Measurements from ENCODE around the gene ZNF497. TPM values are rescaled to one million over a fixed set of nuclear protein-coding genes. Genes with fewer than 3 reads are reported as not detected.

ZNF497 gene
- total and polyA plus RNA-seq, 12 donors = 0.14 to 0.73 (median 0.30) TPM; not detected in 1

DNA sequence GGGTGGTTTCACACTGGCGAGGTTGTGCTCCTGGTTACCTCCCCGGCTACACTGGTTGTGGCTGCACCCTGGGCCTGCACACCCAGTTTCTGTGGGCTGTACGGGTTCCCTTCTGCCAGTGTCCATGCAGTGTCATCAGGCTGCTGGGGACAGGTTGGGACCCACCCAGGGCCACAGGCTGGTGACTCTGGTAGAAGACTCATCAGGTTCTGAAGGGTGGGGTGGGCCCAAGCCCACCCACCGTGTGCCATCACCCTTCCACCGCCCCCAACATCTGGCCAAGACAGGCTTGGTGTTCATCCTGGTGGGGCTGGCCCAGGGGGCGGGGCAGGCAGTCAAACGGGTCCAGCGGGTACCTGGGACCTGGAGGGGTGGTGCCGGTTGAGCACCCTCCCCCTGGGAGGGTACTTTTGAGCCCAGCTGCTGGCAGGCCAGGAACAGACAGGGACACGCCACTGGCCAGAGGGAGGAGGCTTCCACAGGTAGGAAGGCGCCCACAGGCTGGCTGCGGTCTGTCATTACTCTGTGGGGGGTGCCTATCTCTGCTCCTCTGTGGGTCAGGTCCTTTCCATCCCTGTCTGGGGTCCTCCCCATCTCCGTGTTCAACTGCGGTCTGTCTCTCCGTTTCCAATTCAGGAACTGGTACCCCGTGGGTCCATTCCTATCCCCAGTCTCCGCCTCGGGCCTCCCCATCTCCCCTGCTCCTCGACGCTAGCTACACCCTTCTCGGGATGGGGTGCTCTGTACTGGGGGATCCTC is 32.8 kb upstream of the ZNF497 start, which contains the start of gene RNF225:
RNF225 (plus strand) TSS at position 437 of the 759 bp plus-strand sequence. CDS start 434 bp downstream, outside the sequence.
- peak within 1 kb of the TSS in 2 of 10 donors; percentile 10 to 51 for H3K4me3 ChIP-seq
- peaks cover 2 to 18% (median 6%) of the 10 kb centered on the region in 9 donors for H3K4me1 ChIP-seq
- intact Hi-C loops (cut with DNase I) = no loop called here
- no peaks in the 10 kb centered on the region for H3K9me3 ChIP-seq
- WGBS, 2 donors = 34 to 39% methylated on average over 21 of the region's 21 CpGs
- TF ChIP-seq, protein P1, sequence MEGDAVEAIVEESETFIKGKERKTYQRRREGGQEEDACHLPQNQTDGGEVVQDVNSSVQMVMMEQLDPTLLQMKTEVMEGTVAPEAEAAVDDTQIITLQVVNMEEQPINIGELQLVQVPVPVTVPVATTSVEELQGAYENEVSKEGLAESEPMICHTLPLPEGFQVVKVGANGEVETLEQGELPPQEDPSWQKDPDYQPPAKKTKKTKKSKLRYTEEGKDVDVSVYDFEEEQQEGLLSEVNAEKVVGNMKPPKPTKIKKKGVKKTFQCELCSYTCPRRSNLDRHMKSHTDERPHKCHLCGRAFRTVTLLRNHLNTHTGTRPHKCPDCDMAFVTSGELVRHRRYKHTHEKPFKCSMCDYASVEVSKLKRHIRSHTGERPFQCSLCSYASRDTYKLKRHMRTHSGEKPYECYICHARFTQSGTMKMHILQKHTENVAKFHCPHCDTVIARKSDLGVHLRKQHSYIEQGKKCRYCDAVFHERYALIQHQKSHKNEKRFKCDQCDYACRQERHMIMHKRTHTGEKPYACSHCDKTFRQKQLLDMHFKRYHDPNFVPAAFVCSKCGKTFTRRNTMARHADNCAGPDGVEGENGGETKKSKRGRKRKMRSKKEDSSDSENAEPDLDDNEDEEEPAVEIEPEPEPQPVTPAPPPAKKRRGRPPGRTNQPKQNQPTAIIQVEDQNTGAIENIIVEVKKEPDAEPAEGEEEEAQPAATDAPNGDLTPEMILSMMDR (IDR thresholded peaks at IDR 0.05) = no peak
- ATAC-seq = peak in 5 of 8 donors; percentile 5 to 32 (median 18)
- peaks cover 0 to 51% (median 38%) of the 10 kb centered on the region in 9 donors for H3K36me3 ChIP-seq
- peaks cover 0 to 31% (median 23%) of the 10 kb centered on the region in 7 donors for H3K27me3 ChIP-seq
- DNase-seq = no peak
- H3K27ac ChIP-seq = peak within 1 kb of the TSS in 1 of 10 donors; percentile 52

DNA sequence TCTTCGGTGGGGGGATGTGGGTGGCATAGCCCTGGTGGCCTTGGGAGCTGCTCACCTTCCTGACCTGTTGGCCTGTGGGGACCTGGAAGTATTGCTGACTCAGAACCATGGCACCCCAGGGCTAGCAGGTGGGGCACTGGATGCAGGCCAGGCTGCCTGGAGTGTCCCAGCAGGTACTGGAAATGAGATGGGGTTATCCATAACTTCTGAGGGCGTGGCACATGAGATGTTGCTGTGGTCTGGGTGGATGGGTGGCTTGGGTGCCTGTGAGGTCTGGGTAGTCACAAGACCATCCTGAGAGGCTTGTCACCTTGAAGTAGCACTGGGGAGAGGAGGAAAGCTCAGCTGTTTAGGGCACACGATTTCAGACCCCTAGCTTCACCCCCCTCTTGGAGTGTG is 32.3 kb upstream of the ZNF497 start:
- H3K27me3 ChIP-seq = peaks cover 0 to 31% (median 23%) of the 10 kb centered on the region in 7 donors
- no peaks in the 10 kb centered on the region for H3K9me3 ChIP-seq
- H3K4me3 ChIP-seq = no peak overlapping the region
- ATAC-seq (peak in 2 of 8 donors; percentile 3 to 6), DNase-seq (no peak)
- TF ChIP-seq, protein P1 (IDR thresholded peaks at IDR 0.05) = no peak
- H3K27ac ChIP-seq = no peak overlapping the region
- H3K36me3 ChIP-seq = peaks cover 0 to 56% (median 42%) of the 10 kb centered on the region in 9 donors
- 67 to 70% methylated on average over 3 of the region's 3 CpGs for WGBS, 2 donors
- peaks cover 0 to 19% (median 4%) of the 10 kb centered on the region in 9 donors for H3K4me1 ChIP-seq
- intact Hi-C loops (cut with DNase I) = no loop called here

DNA sequence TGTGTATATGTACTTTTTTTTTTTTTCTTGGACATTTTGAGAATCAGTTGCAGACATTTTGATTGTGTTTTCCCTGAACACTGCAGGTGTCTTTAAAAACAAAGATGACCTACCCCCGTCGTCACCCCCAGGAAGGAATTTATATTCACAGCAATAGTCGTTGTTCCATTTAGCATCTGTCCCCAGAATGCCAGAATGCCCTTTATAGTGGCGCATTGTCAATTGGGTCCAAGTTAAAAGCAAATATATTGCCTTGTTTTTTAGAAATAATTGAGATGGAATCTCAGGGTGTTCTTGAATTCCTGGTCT is 31.1 kb upstream of the ZNF497 start:
- ATAC-seq = no peak
- Histone ChIP-seq H3K4me1 (peaks cover 0 to 26% (median 5%) of the 10 kb centered on the region in 9 donors), H3K27me3 (peaks cover 0 to 31% (median 23%) of the 10 kb centered on the region in 7 donors), H3K4me3 (no peak overlapping the region), H3K9me3 (no peaks in the 10 kb centered on the region), H3K36me3 (peaks cover 0 to 68% (median 42%) of the 10 kb centered on the region in 9 donors), H3K27ac (no peak overlapping the region)
- no peak for DNase-seq
- TF ChIP-seq, protein P1 (IDR thresholded peaks at IDR 0.05) = no peak
- intact Hi-C loops (cut with DNase I) = no loop called here
- 87 to 88% methylated on average over 4 of the region's 4 CpGs for WGBS, 2 donors

DNA sequence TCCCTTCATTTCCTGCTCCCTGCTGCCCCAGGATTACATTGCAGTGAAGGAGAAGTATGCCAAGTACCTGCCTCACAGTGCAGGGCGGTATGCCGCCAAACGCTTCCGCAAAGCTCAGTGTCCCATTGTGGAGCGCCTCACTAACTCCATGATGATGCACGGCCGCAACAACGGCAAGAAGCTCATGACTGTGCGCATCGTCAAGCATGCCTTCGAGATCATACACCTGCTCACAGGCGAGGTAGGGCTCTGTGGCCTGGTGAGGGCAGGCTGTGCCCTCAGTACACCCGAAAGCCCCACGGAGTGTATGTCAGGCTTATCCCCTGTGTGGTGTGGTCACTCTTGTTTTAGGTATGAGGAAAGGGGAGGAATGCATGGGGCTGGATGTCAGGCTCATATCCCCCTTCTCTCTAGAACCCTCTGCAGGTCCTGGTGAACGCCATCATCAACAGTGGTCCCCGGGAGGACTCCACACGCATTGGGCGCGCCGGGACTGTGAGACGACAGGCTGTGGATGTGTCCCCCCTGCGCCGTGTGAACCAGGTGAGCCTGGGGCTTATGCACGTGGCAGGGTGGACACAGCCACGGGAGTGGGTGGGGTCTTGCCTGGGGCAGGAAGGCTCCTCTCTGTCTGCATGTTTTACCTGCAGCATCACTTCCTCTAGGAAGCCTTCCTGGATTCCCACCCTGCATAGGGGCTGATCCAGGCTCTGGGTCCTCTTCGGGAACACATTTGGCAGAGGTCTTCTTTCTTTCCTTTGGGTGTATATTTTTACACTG is 30.6 kb upstream of the ZNF497 start:
- no peak overlapping the region for H3K4me3 ChIP-seq
- peaks cover 1 to 31% (median 10%) of the 10 kb centered on the region in 9 donors for H3K4me1 ChIP-seq
- no peaks in the 10 kb centered on the region for H3K9me3 ChIP-seq
- H3K36me3 ChIP-seq = peaks cover 0 to 73% (median 42%) of the 10 kb centered on the region in 9 donors
- H3K27me3 ChIP-seq = peaks cover 0 to 30% (median 23%) of the 10 kb centered on the region in 7 donors
- intact Hi-C loops (cut with DNase I) = no loop called here
- no peak overlapping the region for H3K27ac ChIP-seq
- ATAC-seq (no peak), DNase-seq (no peak)
- TF ChIP-seq, protein P1 (IDR thresholded peaks at IDR 0.05) = no peak
- WGBS, 2 donors = 92 to 95% methylated on average over 26 of the region's 26 CpGs

All from heart right ventricle (tissue), 16 donors.